ENCODE measurements around the gene EDNRB. TPM values are rescaled to one million over a fixed set of nuclear protein-coding genes. Genes with fewer than 3 reads are reported as not detected.
"Not testable (repeated sequence)": the region's sequence is repeated elsewhere in the genome, so short reads cannot be mapped to it uniquely, and the experiment has no call there.

Gene EDNRB
- total RNA-seq, 1 donor from 2014 or later: not detected

- intact Hi-C loops (cut with micrococcal nuclease): not testable (repeated sequence)
Measured at GRCh38 chr13:77848050-77848449, 70.6 kb downstream of the EDNRB start.

DNA sequence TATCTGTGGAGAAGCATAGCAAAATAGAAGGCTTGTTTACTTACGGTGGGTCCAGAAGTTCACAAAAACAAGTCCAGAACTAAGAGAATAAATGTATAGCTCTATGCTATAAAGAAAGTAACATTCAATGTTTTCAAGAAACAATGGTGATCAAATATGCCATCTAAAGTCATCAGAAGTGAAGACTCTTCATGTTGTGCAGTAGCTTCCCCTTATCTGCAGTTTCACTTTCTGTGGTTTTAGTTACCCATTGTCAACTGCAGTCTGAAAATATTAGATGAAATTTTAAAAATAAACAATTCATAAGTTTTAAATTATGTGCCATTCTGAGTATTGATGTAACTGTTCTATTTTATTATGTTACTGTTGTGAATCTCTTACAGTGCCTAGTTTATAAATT lies 72.5 kb downstream of the EDNRB start:
- intact Hi-C loops (cut with micrococcal nuclease): no loop called here

Other genes starting within 250 kb of the EDNRB start
- 48.0 and 48.6 TPM in 2 replicates for gene SLAIN1, start 221.1 kb downstream of the EDNRB start, total RNA-seq

Data from T-helper 1 cell treated with Interleukin-12 subunit alpha and Interleukin-12 subunit beta and Interleukin-4 antibody, amounts not matched to agents 30 ng/mL and 1 ng/mL, for 36 hours (primary cell).